CD4-positive, CD25-positive, alpha-beta regulatory T cell (primary cell): ENCODE measurements around the gene ELAVL2. TPM values are rescaled to one million over a fixed set of nuclear protein-coding genes. Genes with fewer than 3 reads are reported as not detected.

Experiments used
- ATAC-seq, 2 donors: fragments of 150-1000 bp; cut with Tn5 transposase; one replicate each; pipeline ENCODE4 v1.10.0; 2021; ENCODE audit warnings: low read depth in 2 of 2, moderate number of reproducible peaks in 2 of 2, moderate library complexity in 1 of 2
- DNase-seq, 3 donors: peaks; one replicate each; pipeline versions ENCODE4 v3.0.0 to v3.0.0-alpha.2; 2012 to 2022; ENCODE audit warnings: mixed read lengths in 1 of 3
- H3K27ac ChIP-seq: one replicate; pipeline ENCODE4 v1.7.0; 2013; ENCODE audit warnings: mild to moderate bottlenecking, low read length; ENCODE audit not compliant: insufficient read depth, poor library complexity, severe bottlenecking
- H3K27me3 ChIP-seq: one replicate; pipeline ENCODE4 v1.7.0; 2013; ENCODE audit warnings: low read length; ENCODE audit not compliant: control insufficient read depth, insufficient read depth
- H3K36me3 ChIP-seq: one replicate; pipeline ENCODE4 v1.7.0; 2013; ENCODE audit warnings: mild to moderate bottlenecking, low read length, moderate library complexity; ENCODE audit not compliant: control insufficient read depth, insufficient read depth
- H3K4me1 ChIP-seq: 2 replicates; pipeline ENCODE4 v1.7.0; 2013; ENCODE audit warnings: mild to moderate bottlenecking, low read length; ENCODE audit not compliant: insufficient read depth, control insufficient read depth, poor library complexity, severe bottlenecking
- H3K4me3 ChIP-seq: one replicate; pipeline ENCODE4 v1.7.0; 2013; ENCODE audit warnings: low read depth, mild to moderate bottlenecking, low read length, moderate library complexity
- H3K9me3 ChIP-seq, 2 experiments: 1 replicate in 1 of 2; 2 replicates in 1 of 2; pipeline ENCODE4 v1.7.0; 2013; ENCODE audit warnings: low read length in 2 of 2, mild to moderate bottlenecking in 1 of 2, moderate library complexity in 1 of 2; ENCODE audit not compliant: control insufficient read depth in 2 of 2
- H3K27ac Mint-ChIP-seq, 3 donors: one replicate each; pipeline ENCODE4 v1.8.0; 2020 to 2022; ENCODE audit warnings: mild to moderate bottlenecking in 3 of 3, mixed read lengths in 3 of 3, moderate library complexity in 2 of 3
- H3K27me3 Mint-ChIP-seq: one replicate; pipeline ENCODE4 v1.8.0; 2022; ENCODE audit warnings: mild to moderate bottlenecking, mixed read lengths
- H3K36me3 Mint-ChIP-seq: one replicate; pipeline ENCODE4 v1.8.0; 2020; ENCODE audit warnings: mixed read lengths
- H3K4me1 Mint-ChIP-seq, 4 donors: one replicate each; pipeline ENCODE4 v1.8.0; 2020 to 2022; ENCODE audit warnings: mixed read lengths in 4 of 4, mild to moderate bottlenecking in 1 of 4
- H3K4me3 Mint-ChIP-seq, 4 donors: one replicate each; pipeline ENCODE4 v1.8.0; 2020 to 2022; ENCODE audit warnings: mild to moderate bottlenecking in 4 of 4, mixed read lengths in 4 of 4, moderate library complexity in 3 of 4
- H3K9me3 Mint-ChIP-seq, 7 donors: one replicate each; pipeline ENCODE4 v1.8.0; 2020 to 2022; ENCODE audit warnings: mixed read lengths in 7 of 7, mild to moderate bottlenecking in 3 of 7, moderate library complexity in 2 of 7
- polyA plus RNA-seq, 4 donors: library from polyadenylated mRNA; unstranded; fragments of 300-500 nt; fragmentation: Illumina TruSeq; gene quantifications; one replicate each; pipeline ENCODE4 v1.2.3, GENCODE V29; 2021
- total RNA-seq: library from RNA; stranded (reverse); gene quantifications from one replicate; pipeline ENCODE4 v1.2.3, GENCODE V29; 2022

ELAVL2 gene
- total and polyA plus RNA-seq, 5 donors from 2014 or later: not detected

- no peak for ATAC-seq
- H3K36me3 Mint-ChIP-seq: no peaks in the 10 kb centered on the region
Measured at GRCh38 chr9:23644326-23644725, 181.7 kb downstream of the ELAVL2 start.

GRCh38 chr9:23643656-23644258 lies 182.3 kb downstream of the ELAVL2 start:
- ATAC-seq (no peak), DNase-seq (no peak)
- no peak overlapping the region for H3K27ac Mint-ChIP-seq
- H3K36me3 ChIP-seq: no peaks in the 10 kb centered on the region
- H3K9me3 Mint-ChIP-seq: peaks cover 0 to 14% (median 9%) of the 10 kb centered on the region in 7 donors
- H3K4me1 ChIP-seq: no peaks in the 10 kb centered on the region
- peaks cover 6% of the 10 kb centered on the region in 2 experiments for H3K9me3 ChIP-seq
- no peaks in the 10 kb centered on the region for H3K27me3 ChIP-seq
- no peak overlapping the region for H3K4me3 ChIP-seq
- H3K27me3 Mint-ChIP-seq: no peaks in the 10 kb centered on the region
- H3K4me1 Mint-ChIP-seq: no peaks in the 10 kb centered on the region
- H3K4me3 Mint-ChIP-seq: no peak overlapping the region
- no peaks in the 10 kb centered on the region for H3K36me3 Mint-ChIP-seq
- H3K27ac ChIP-seq: no peak overlapping the region

More at GRCh38 chr9:23644326-23644725, 181.7 kb downstream of the ELAVL2 start:
- H3K9me3 Mint-ChIP-seq: peaks cover 0 to 12% (median 9%) of the 10 kb centered on the region in 7 donors
- Histone ChIP-seq H3K36me3 (no peaks in the 10 kb centered on the region), H3K4me3 (no peak overlapping the region), H3K27ac (no peak overlapping the region), H3K4me1 (no peaks in the 10 kb centered on the region), H3K9me3 (peaks cover 6% of the 10 kb centered on the region in 2 experiments), H3K27me3 (no peaks in the 10 kb centered on the region)
- no peaks in the 10 kb centered on the region for H3K27me3 Mint-ChIP-seq
- H3K4me1 Mint-ChIP-seq: no peaks in the 10 kb centered on the region
- no peak overlapping the region for H3K27ac Mint-ChIP-seq
- H3K4me3 Mint-ChIP-seq: no peak overlapping the region
- DNase-seq: no peak
